Measurements from ENCODE around the gene STUM.

Gene STUM

GRCh38 chr1:226602186-226603021 lies 53.8 kb downstream of the STUM start:
- H3F3A ChIP-seq (ENCODE audit: insufficient read depth), result no peaks in the 10 kb centered on the region
- no peak overlapping the region for H3K27ac ChIP-seq (ENCODE audit: low read depth, low read length)
- H3K27me3 ChIP-seq (ENCODE audit: low read length), result no peaks in the 10 kb centered on the region
- H3K4me3 ChIP-seq (ENCODE audit: insufficient read depth, low read length, poor library complexity, severe bottlenecking), result no peak overlapping the region
- H3K4me2 ChIP-seq (ENCODE audit: low read depth, low read length, poor library complexity, severe bottlenecking), result no peak overlapping the region
- TF ChIP-seq CTCF (IDR thresholded peaks at IDR 0.05; ENCODE audit: insufficient read depth, low read length, poor library complexity, severe bottlenecking) (no peak), EZH2phosphoT487 (conservative IDR thresholded peaks at IDR 0.05; ENCODE audit: low read length) (no peak)
- H4K20me1 ChIP-seq (ENCODE audit: low read depth, low read length), result no peaks in the 10 kb centered on the region
- H2AFZ ChIP-seq (ENCODE audit: low read depth, low read length, severe bottlenecking), result no peak overlapping the region
- no peaks in the 10 kb centered on the region for H3K36me3 ChIP-seq (ENCODE audit: low read length)
- H3K9ac ChIP-seq (ENCODE audit: low read length), result no peak overlapping the region
- no peaks in the 10 kb centered on the region for H3K79me2 ChIP-seq (ENCODE audit: insufficient read depth, low read length)
- no peaks in the 10 kb centered on the region for H3K9me2 ChIP-seq (replicated peaks; ENCODE audit: insufficient read depth, low read length)
- no peaks in the 10 kb centered on the region for H3K9me3 ChIP-seq (ENCODE audit: insufficient read depth, low read length)

- H3F3A ChIP-seq (ENCODE audit: insufficient read depth), result no peaks in the 10 kb centered on the region
- no peaks in the 10 kb centered on the region for H4K20me1 ChIP-seq (ENCODE audit: low read depth, low read length)
- no peaks in the 10 kb centered on the region for H3K9me2 ChIP-seq (replicated peaks; ENCODE audit: insufficient read depth, low read length)
- H3K4me3 ChIP-seq (ENCODE audit: insufficient read depth, low read length, poor library complexity, severe bottlenecking), result no peak overlapping the region
- H3K9me3 ChIP-seq (ENCODE audit: insufficient read depth, low read length), result no peaks in the 10 kb centered on the region
- H3K27me3 ChIP-seq (ENCODE audit: low read length), result no peaks in the 10 kb centered on the region
- no peaks in the 10 kb centered on the region for H3K36me3 ChIP-seq (ENCODE audit: low read length)
- no peak for TF ChIP-seq CTCF (IDR thresholded peaks at IDR 0.05; ENCODE audit: insufficient read depth, low read length, poor library complexity, severe bottlenecking)
- TF ChIP-seq EZH2phosphoT487 (conservative IDR thresholded peaks at IDR 0.05; ENCODE audit: low read length), result no peak
- H3K27ac ChIP-seq (ENCODE audit: low read depth, low read length), result no peak overlapping the region
- H3K9ac ChIP-seq (ENCODE audit: low read length), result no peak overlapping the region
- no peak overlapping the region for H3K4me2 ChIP-seq (ENCODE audit: low read depth, low read length, poor library complexity, severe bottlenecking)
- no peaks in the 10 kb centered on the region for H3K79me2 ChIP-seq (ENCODE audit: insufficient read depth, low read length)
- no peak overlapping the region for H2AFZ ChIP-seq (ENCODE audit: low read depth, low read length, severe bottlenecking)
These were observed 54.7 kb downstream of the STUM start for GRCh38 chr1:226603022-226603857.

GRCh38 chr1:226603858-226604559 lies 55.4 kb downstream of the STUM start:
- Histone ChIP-seq H3K79me2 (ENCODE audit: insufficient read depth, low read length) (no peaks in the 10 kb centered on the region), H3K9ac (ENCODE audit: low read length) (no peak overlapping the region), H3K4me2 (ENCODE audit: low read depth, low read length, poor library complexity, severe bottlenecking) (no peak overlapping the region), H4K20me1 (ENCODE audit: low read depth, low read length) (no peaks in the 10 kb centered on the region), H3K36me3 (ENCODE audit: low read length) (no peaks in the 10 kb centered on the region), H3K4me3 (ENCODE audit: insufficient read depth, low read length, poor library complexity, severe bottlenecking) (no peak overlapping the region), H3K27ac (ENCODE audit: low read depth, low read length) (no peak overlapping the region), H3K9me3 (ENCODE audit: insufficient read depth, low read length) (no peaks in the 10 kb centered on the region), H3K9me2 (replicated peaks; ENCODE audit: insufficient read depth, low read length) (no peaks in the 10 kb centered on the region), H2AFZ (ENCODE audit: low read depth, low read length, severe bottlenecking) (no peak overlapping the region), H3F3A (ENCODE audit: insufficient read depth) (no peaks in the 10 kb centered on the region), H3K27me3 (ENCODE audit: low read length) (no peaks in the 10 kb centered on the region)
- TF ChIP-seq CTCF (IDR thresholded peaks at IDR 0.05; ENCODE audit: insufficient read depth, low read length, poor library complexity, severe bottlenecking) (no peak), EZH2phosphoT487 (conservative IDR thresholded peaks at IDR 0.05; ENCODE audit: low read length) (no peak)

Data from SU-DHL-6 (cell line).